Stimulated activated CD8-positive, alpha-beta memory T cell treated with anti-CD3 and anti-CD28 coated beads, Interleukin-15, amount 100 ng/mL, for 48 hours (primary cell): ENCODE data around the gene TRIM44.
"Not testable (repeated sequence)": the region's sequence is repeated elsewhere in the genome, so short reads cannot be mapped to it uniquely, and the experiment has no call there.

Source experiments
- DNase-seq, 2 donors: peaks; one replicate each; pipeline ENCODE4 v3.0.0-alpha.2; 2020; ENCODE audit warnings: low read depth in 2 of 2

TRIM44 gene

GRCh38 chr11:35815556-35816315, 153.2 kb downstream of the TRIM44 start:
- no peak for DNase-seq

DNA sequence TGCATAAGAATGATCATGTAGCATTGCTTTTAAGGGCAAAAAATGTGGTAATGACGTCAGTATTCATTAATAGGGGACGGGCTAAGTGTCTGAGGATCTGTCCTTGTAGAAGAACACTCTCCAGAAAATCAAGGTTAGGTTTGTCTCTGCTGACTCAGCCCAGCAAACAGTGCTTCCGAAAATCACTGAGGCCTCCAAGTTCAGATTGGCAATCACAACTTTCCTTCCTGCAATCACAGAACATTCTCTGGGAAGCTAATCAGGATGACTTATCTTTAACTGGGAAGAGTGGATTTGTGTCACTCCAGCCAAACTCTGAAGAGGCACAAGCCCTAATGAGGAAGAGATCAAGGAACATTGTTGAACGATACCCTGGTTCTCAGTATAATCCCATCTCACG, 158.0 kb downstream of the TRIM44 start:
- DNase-seq: no peak

DNA sequence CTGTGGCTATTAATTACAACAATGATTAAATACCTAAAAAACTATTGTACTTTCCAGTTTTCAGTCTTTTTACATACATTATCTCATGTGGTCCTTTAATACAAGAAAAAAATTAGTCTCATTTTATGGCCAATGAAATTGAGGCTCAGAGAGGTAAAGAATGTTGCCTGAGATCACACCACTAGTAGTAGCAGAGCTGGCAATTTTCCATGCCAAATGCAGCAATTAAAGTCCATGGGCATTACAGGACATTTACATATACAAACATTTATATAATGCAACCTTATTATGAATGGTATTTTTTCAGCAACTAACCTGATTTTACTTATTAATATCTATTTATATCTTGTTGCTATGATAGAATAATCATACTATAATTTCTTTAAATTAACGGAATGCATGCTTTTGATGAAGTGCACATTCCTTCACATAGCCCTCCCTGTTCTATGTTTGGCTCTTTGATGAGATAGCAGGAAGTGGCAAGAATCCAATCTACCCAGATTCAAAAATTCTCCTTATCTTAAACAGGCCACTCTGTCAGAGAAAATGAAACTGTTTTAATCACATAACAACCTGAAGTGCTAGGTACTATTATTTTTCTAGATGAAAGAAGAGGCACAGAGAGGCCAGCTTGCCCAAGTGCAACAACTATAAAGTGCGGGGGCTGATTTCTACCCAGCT, 160.4 kb downstream of the TRIM44 start:
- no peak for DNase-seq

DNA sequence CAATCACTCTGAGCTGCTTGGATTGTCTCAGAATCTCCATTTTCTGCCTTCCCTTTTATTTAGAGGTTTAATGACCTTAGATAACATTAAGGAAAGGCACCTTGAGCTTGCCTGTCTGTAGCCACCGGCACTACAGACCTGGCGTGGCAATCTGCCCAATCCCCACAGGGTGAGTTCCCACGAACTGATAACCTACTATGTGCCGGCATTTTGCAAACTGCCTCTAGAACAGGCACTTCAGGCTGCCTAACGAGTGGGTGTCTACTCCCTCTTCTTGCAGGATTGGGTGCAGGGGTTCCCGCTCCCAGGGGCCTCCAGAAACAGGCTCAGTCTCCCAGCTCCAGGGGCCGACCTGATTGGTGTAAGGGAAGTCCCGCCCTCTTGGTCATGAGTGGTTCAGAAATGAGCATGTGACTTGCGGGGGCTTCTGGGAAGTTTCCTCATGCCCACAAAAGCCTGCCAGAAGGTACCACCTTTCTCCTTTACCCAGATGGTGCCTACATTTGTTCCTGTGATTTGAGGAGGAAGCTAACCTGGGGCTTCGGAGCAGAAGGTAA, 161.2 kb downstream of the TRIM44 start:
- no peak for DNase-seq

- DNase-seq: no peak
Measured at GRCh38 chr11:35825386-35825785, 162.8 kb downstream of the TRIM44 start.

DNA sequence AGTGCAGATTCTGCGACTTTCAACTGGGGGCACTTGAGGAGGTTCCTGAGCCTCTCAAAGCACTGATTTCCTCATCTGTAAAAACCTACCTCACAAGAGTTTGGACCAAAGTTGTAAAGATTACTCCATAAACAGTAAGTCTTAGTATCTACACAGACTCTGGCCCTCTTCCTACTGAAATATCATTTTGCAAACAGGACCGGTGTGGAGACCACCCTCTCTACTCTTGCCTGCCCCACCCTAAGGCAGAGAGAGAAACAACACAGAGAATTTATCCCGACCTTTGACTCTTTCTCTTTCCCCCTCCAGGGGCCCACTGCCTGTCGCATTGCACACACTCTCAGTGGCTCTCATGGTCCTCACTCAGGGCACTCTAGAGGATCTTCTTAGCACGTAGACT, 163.4 kb downstream of the TRIM44 start:
- no peak for DNase-seq

DNA sequence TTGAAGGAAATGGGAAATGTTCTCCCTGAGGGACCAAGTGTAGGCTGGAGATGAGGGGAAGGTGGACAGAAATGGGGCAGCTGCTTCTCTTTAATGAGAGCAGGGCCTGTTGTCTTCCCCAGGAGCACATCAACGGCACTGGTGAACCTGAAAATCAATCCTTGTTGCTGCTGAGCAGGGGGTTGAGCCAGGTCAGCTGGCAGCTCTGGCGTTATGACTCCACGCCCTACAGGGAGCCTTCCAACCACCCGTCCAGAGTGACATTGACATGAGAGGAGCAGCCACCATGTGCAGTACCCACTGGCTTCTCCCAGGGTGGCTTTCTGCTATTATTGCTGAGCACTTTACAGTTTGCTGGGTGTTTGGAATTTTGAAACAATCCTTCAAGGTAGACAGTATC, 164.4 kb downstream of the TRIM44 start:
- no peak for DNase-seq

- no peak for DNase-seq
Measured at GRCh38 chr11:35836205-35836604, 173.6 kb downstream of the TRIM44 start.

GRCh38 chr11:35838071-35838470, 175.5 kb downstream of the TRIM44 start:
- DNase-seq: no peak

DNA sequence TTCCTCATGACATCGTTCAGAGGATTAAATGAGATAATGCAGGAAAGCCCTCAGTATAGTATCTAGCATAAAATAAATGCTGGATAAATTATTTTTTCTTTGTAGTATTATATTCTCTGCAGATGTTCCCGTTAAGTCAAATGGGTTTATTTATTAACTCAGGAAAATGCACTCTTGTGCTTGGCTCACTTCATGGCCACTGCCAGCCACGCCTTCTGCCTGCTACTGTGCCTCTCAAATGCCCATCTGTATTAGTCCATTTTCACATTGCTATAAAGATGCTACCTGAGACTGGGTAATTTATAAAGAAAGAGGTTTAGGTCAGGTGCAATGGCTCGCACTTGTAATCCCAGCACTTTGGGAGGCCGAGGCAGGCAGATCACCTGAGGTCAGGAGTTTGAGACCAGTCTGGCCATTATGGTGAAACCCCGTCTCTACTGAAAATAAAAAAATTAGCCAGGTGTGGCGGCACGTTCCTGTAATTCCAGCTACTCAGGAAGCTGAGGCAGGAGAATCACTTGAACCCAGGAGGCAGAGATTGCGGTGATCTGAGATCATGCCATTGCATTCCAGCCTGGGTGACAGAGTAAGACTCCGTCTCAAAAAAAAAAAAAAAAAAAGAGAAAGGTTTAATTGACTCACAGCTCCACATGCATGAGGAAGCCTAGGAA, 176.3 kb downstream of the TRIM44 start:
- DNase-seq: not testable (repeated sequence)

GRCh38 chr11:35839368-35840161, 177.0 kb downstream of the TRIM44 start:
- DNase-seq: no peak

DNA sequence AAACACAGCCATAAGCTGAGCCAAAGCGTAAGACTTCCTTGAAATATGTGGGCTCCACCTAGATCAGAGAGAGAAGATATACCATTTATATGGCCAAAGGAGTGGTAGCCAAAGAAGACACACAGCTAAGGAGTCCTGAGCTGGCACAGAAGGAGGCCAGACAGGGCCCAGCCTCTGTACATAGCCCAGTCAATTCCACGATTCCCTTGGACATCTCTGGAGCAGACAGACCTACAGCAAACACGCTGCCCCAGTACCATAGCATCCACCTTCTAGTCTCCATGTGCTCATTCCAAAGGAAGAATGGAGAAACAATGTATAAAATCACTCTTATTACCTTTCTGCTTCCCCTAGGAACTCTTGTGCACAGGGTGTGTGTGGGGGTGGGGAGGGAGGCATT, 179.2 kb downstream of the TRIM44 start:
- DNase-seq: no peak

DNA sequence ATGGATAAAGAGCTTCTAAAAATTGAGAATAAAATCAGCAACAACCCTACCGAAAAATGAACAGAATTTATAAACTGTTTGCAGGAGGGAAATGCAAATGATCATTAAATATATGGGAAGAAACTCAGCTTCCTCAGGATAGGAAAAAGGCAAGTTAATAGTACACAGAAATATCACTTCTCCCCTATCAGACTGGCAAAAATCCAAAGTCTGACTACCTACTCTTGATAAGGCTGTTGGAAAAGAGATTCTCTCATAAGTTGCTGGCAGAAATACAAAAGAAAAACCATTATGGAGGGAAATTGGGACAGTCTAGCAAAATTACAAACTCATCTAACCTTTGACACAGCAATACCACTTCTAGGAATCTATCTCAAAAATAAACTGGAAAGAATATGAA, 180.4 kb downstream of the TRIM44 start:
- DNase-seq: no peak

- no peak for DNase-seq
Measured at GRCh38 chr11:35844579-35844978, 182.0 kb downstream of the TRIM44 start.

DNA sequence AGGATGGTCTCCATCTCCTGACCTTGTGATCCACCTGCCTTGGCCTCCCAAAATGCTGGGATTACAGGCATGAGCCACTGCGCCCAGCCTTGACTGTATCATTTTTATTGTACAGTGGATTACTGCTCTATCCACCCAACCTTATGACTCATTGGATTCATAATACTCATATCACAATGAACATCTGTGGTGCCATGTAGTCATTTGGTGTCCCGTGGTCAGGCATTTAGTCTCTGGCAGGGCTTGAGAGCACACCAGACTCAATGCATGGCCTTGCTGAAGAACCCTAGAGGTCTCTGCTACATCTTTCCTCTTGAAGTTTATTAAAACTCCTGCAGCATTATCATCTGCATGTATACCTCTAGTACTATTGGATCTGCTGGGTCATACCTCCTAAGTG, 183.3 kb downstream of the TRIM44 start:
- DNase-seq: no peak

- DNase-seq: no peak
Measured at GRCh38 chr11:35846874-35847273, 184.3 kb downstream of the TRIM44 start.

GRCh38 chr11:35847473-35847872, 184.9 kb downstream of the TRIM44 start:
- DNase-seq: no peak

GRCh38 chr11:35848616-35849015, 186.0 kb downstream of the TRIM44 start:
- no peak for DNase-seq

GRCh38 chr11:35850191-35850590, 187.6 kb downstream of the TRIM44 start:
- no peak for DNase-seq

DNA sequence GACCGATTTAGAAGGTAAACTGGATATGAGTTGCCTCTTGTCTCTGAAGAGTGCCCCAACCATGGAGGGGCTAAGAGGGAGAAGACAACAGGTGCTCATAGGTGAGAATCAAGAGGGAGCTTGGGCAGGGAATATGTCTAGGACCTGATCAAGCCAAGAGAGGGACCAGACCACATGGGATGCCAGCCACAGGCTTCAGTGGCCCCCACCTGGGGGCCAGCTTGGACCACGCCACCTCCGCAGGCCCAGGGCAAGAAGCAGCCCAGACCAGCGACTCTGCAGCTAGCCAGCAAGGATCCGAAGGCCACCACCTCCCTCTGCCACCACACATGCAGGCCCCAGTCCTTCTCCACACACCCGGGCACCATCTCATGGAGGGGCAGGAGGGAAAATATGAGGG, 188.8 kb downstream of the TRIM44 start:
- DNase-seq: no peak

GRCh38 chr11:35852056-35852455, 189.5 kb downstream of the TRIM44 start:
- DNase-seq: no peak

DNA sequence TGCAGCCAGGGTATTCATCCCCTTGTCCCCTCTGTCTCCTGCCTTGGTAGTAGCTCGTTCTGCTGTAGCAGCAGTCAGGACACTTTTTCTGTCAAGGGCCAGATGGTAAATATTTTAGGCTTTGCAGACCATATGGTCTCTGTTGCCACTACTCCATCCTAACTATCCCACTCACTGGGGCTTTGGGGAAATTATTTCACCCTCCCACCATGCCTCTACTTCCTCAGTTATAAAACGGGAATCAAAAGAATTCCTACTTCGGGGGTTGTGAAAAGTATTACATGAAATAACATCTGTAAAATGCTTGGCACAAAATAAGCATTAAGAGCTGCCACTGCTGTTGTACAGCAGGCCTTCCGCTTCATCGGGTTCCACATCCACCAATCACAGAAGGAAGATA, 191.4 kb downstream of the TRIM44 start:
- DNase-seq: no peak
